HG03432 (cell line): ENCODE measurements around the gene PPP2R5C.
A peak's percentile ranks its signal among the peaks of the same experiment; 100 is the strongest.

Experiments
- ATAC-seq: cut with Tn5 transposase; IDR thresholded peaks from one replicate; pipeline ENCODE4 v1.9.1; 2021; ENCODE audit warnings: mild to moderate bottlenecking, moderate library complexity; ENCODE audit not compliant: unreplicated experiment

Gene PPP2R5C

DNA sequence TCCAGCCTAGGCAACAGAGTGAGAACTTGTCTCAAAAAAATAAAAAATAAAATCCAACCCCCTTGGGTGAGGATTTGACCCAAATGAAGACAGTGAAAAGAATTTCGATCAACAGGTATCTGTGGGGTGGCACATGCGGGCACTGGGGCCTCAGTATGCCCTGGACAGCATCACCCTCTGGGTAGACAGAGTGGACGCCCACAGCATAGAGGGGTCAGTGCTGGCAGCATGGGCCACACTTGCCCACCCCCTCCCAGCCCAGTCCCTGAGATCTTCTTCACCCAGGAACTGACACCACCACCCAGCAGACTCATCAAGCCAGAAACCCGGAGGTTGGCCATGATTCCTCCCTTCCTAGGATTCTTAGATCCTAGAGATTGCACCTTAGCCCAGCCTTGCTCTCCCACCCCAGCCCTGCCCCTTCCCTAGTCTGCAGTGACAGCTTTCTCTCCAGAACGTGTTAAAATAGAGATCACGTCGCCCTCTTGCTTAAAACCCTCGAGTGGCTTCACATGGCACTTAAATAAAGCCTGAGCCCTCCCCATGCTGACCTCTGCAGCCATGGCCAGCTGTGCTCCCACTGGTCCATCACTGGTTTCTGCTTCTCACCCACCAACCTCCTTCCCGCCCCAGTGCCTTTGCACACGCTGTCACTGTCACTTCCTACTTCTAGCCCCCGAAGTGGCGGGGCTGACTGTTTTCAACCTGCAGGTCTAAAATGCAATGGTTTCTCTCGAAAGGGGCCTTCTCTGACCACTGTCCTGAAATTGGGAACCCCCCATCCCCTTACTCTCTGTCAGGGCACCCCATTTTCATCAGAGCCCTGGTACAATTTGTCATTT lies 176.6 kb downstream of the PPP2R5C start:
- ATAC-seq, result no peak

DNA sequence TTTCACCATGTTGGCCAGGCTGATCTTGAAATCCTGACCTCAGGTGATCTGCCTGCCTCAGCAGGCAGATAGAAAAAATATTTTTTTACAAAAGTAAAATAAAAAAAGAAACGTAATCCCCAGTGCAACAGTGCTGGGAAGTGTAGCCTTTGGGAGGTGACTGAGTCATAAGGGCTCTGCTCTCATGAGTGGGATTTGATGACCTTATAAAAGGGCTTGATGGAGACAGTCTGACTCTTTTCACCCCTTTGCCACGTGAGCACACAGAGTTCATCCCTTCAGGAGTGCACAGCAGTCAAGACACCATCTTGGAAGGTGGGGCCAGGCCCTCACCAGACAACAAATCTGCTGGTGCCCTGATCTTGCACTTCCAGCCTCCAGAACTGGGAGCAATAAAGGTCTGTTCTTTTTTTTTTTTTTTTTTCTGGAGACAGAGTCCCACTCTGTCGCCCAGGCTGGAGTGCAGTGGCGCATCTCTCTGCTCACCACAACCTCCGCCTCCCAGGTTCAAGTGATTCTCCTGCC lies 178.2 kb downstream of the PPP2R5C start:
- no peak for ATAC-seq

DNA sequence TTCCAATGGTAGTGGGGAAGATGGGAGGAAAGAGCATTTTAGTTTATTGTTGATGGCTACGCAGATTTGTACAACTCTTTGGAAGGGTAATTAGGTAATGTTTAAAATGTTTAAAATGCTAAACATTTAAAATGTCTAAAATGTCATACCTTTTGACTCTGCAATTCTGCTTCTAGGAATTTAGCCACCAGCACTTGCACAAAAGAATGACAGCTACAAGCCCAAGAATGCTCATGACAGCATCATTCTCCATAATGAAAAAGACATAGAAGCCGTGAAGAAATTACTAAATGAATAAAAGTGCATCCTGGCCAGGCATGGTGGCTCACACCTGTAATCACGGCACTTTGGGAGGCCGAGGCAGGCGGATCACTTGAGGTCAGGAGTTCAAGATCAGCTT lies 182.9 kb downstream of the PPP2R5C start:
- no peak for ATAC-seq

DNA sequence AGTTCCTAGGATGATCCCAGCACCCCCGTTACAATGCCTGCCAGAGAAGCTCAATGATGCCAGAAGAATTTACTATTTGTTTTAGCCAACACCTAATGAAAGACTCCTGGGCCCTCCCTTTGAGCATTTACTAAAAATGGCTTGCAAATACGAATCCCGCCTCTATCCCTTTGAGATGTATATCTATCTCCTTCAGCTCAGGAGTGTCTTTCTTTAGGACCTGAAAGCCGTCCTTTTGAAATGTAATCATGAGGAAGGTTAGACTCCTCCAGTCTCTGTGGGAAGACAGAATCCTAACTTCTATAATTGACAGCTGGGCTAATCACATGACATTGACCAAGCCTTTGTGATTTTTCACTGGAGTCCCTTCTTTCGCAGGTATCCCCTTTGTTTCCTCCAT lies 183.7 kb downstream of the PPP2R5C start:
- ATAC-seq, result no peak

DNA sequence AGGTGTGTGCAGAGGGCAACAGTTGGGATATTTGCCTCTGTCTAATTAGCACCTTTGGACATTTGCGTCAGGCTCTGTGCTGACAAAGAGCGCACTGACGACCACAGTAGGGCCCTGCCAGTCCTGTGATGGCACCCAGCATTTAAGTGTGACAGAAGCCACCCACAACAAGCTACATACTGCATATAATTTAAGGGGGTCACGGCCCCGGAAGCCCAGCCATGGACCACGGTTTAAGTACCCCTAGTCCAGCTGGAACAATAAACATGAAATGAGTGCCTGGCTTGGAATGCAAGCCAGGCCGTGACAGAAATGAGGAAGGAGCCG lies 186.0 kb downstream of the PPP2R5C start:
- peak; percentile 11 for ATAC-seq

DNA sequence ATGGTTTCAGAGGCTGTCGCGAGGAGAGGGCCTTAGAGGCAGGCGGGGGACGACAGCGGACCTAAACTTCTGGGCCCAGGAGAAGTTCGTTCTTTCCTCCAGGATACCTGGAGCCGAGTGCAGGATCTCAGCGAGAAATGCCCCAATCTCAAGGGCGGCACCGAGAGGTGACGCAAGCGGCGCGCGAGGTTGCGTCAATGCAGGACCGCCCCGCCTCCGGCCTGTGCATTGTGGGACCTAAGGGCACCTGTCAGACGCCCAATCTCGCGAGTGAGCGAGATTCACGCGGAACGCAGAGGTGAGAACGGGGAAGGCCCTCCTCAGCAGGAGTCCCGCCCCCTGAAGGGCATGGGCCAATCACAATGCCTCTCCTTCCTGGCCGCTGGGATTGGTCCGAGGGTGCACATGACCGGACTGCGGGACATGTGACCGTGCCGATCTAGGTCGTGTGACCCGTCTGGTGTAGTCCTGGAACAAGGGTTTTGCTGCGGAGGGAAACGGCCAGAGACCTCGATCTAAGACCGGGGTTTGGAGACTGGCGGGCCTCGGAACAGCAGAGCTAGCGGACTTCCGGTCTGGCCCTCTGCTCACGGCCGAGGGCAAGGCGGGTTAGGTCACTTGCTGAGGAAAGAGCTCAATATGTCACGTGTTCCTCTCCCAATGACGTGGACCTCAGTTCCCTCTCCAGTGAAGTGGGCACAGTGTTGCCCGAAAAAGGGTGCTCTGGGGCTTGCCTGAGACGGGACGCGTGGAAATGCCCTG lies 186.6 kb downstream of the PPP2R5C start:
- peak; percentile 96 for ATAC-seq

DNA sequence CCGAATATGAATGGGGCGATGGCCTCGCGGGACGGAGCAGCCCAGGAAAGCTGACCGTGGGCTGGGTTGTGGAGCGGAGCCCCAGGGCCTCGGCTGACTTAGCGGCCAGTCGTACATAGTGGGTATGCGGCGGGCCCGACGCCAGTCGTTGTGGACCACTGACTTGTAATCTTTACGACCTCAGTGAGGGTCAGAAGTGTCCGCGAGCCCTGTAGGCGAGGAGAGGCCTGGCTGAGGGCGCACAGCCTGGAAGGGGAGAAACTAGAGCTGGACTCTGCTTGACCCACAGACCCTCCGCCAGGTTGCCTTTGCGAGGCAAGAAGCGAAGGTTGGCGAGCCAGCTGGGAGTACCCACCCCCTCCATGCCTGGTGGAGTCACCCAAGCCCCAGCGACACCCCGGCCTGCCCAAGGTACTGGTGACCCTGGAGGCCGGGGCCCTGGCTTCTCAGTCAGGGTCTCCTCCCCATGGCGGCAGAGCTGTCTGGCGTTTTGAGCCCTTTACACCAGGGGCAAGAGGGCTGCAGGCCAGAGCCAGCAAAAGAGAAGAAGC lies 187.2 kb downstream of the PPP2R5C start:
- ATAC-seq, result no peak

DNA sequence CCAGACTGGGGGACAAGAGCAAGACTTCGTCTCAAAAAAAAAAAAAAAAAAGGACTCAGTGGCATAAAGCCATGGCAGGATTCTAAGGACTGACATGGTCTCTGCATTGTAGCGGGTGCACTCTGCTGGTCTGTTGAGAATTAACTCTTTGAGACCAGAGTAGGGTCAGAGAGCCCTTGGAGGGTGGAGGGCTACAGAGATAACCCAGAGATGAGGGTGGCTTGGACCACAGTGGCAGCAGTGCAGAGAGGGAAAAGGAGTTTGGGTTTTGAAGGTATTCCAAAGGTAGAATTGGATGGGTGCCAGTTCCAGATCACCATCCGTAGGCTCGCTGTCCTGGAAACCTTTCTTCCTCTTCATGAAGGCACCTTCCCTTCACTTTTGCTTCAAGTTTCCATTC lies 188.6 kb downstream of the PPP2R5C start:
- ATAC-seq, result no peak

DNA sequence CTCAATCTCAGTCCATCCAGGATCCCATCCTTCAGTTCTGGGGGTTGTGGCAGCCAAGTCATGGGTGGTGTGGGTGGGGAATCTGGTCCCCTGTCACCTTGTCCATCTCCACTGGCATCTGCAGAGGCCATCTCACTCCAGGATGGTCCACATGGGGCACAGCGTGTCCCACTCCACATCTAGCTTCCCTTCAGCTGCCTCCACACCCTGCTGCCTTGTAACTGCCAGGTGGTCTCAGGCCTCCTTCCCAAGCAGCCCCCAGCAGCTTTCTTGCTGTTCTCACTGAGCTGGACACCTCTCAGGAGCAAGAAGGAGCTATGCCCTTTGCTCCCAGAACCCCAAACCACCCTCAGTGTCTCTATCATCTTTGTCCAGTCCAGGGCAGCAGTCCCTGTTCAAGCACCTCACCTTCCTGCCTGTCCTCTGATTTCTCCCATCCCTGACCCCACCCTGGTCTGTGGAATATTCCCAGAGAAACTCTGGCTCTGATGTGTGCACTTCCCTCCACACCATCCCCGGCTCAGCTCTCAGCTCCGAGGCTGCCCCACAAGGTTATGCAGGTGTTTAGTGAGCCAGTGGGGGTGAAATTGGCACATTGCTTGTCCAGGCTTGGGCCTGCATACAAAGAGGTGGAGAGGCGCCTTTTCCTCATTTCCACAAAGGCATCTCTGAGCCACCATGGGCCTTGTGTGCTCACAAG lies 189.2 kb downstream of the PPP2R5C start:
- ATAC-seq, result no peak

DNA sequence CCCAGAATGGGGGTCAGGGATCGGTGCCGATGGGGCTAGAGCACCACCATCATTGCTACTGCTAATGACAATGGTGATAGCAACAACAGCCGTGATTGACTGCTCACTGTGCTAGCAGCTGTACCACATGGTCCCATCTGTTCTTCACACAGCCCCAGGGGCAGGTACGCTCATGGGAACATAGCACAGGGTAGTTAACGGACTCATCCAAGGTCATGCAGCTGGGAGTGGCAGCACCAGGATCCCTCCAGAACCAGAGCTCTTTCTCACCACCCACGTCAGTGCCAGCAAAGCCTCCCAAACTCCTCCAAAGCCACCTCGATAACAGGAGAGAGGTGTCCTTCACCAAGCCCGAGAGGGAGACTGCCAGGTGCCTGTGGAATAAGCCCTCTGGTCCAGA lies 191.6 kb downstream of the PPP2R5C start:
- no peak for ATAC-seq

DNA sequence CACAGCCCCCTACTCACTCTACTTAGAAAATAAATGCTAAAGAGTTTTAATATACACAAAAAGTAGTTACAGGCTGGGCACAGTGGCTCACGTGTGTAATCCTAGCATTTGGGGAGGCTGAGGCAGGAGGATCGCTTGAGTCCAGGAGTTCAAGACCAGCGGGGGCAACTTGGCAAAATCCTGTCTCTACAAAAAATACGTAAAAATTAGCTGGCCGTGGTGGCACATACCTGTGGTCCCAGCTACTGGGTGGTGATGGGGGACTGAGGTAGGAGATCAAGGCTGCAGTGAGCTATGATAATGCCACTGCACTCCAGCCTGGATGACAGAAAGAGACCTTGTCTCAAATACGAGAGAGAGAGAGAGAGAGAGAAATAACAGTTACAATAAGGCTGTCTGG lies 193.0 kb downstream of the PPP2R5C start:
- no peak for ATAC-seq

DNA sequence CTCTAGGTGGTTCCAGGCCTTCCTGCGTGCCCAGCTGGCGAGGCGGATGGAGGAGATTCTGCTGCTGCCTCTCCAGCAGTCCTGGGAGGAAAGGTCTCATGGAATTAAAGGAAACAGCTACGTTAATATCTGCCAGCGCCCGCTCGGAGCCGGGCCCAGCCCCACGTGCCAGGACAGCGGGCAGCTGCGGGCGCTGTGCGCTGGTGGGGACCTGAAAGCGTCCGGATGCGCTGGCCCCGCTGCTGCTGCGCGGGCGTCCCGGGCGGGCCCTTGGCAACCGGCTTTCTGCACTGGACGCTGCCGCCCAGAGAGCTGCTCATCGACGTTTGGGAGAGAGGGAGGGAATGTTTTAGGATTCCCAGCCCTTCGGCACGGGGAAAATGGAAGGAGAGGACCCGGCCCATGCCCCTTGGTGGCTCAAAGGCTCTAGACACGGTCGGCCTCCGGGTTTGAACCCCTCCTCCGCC lies 194.2 kb downstream of the PPP2R5C start:
- no peak for ATAC-seq

DNA sequence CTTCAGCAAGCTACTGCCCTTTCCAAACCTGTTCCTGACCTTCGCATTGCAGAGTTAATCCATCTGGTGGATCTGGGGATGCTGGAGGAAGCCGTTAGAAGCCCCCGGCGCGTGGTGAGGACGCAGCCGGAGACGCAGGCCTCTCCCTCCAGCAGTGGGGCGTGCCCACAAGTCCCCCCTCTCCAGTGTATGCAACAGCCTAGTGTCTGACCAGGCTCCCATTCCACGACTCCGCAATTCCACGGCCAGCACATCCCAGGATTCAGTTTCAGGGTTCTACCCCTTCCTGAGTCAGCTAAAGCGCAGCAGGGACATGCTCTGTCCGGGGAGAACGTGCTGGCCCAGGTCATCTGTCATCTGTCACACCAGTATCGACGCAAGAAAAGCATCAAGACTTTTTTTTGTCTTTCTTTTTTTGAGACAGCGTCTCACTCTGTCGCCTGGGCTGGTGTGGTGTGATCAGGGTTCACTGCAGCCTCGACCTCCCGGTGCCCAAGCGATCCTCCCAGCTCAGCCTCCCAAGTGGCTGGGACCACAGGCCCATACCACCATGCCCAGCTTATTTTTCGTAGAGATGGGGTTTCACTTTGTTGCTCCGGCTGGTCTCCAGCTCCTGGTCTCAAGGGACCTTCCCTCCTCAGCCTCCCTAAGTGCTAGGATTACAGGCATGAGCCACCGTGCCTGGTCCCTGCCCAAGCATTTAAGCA lies 194.8 kb downstream of the PPP2R5C start:
- ATAC-seq, result no peak

DNA sequence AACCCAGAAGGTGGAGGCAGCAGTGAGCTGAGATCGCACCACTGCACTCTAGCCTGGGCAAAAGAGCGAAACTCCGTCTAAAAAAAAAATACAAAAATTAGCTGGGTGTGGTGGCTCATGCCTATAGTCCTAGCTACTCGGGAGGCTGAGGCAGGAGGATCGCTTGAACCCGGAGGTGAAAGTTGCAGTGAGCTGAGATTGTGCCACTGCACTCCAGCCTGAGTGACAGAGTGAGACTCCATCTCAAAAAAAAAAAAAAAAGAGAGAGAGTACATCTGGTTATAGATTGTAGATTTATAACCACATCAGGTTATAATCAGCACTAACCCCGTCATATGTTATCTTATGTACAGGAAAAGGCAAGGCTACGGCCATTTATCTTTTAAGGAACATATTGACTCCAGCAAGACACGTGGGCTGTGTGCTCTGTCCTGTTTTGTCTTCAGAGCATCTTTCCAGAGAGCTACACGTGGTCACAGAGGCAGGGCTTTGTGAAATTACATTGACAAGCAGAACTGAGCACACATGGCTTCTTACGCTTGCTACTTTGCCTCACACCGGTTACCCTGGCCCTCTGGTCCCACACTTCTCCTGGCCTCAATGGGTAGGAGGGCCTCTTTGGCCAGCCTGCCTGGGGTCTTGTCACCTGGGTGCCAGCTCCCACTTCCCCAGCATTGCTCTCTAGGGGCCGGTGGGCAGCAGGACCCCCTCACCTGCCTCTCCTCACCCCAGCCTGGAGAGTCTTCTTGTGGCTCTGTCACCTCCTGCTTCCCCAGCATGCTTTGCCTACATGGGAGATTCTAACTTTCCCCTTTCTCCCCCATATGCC lies 196.1 kb downstream of the PPP2R5C start:
- ATAC-seq, result no peak

DNA sequence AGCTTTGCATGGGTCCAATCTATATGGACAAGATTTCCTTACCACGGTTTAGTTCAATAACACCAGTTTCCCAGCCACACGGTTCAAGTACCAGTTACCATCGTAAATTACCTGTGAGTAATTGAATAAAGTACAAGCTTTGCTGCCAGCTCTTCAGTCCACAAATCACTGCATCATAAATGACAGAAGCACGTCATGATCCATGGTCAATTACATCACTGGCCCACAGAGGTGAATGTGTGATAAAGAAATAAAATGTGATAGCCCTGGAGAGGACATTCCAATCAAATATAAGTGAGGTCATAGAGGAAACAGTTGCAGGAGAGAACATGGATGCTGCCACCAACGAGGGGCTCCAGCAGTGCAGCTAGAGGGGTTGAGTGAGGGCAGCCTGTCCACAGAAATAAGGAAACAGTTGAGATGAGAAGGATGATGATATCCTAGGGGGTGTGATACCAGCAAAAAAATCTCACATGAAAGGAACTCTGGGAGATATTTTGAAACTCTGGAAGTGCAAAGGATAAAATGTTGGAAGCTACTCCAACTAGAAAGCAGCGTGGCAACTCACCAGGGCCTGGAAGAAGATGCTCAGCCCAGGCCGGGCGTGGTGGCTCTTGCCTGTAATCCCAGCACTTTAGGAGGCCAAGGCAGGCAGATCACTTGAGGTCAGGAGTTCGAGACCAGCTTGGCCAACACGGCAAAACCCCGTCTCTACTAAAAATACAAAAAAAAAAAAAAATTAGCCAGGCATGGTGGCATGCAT lies 197.1 kb downstream of the PPP2R5C start:
- no peak for ATAC-seq

DNA sequence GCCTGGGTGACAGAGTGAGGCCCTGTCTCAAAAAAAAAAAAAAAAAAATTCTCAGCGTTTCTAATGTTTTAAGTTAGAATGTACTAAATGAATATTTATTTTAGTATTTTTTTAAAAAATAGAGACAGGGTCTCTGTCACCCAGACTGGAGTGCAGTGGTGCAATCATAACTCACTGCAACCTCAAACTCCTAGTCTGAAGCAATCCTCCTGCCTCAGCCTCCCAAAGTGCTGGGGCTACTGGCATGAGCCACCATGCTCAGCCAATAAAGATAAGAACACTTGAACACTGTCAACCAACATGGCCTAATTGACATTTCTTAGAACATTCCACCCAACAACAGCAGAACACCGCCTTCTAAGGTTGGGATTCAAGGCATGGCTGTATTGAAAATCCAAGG lies 197.8 kb downstream of the PPP2R5C start:
- no peak for ATAC-seq

DNA sequence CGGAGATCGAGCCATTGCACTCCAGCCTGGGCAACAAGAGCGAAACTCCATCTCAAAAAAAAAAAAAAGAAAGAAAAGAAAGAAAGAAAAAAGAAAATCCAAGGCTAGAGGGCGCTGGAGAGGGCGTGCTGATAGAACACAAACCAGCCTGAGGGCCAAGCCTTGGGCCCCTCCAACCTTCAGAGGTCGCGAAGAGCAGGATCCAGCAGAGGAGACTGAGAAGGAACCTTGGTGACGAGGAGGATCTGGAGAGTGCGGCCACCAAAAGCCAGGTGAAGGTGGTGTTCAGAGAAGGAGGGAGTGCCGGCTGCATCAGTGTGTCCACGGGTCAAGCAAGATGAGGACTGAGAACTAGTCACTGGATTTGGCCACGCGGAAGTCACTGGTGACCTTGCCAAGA lies 198.7 kb downstream of the PPP2R5C start:
- ATAC-seq, result no peak

DNA sequence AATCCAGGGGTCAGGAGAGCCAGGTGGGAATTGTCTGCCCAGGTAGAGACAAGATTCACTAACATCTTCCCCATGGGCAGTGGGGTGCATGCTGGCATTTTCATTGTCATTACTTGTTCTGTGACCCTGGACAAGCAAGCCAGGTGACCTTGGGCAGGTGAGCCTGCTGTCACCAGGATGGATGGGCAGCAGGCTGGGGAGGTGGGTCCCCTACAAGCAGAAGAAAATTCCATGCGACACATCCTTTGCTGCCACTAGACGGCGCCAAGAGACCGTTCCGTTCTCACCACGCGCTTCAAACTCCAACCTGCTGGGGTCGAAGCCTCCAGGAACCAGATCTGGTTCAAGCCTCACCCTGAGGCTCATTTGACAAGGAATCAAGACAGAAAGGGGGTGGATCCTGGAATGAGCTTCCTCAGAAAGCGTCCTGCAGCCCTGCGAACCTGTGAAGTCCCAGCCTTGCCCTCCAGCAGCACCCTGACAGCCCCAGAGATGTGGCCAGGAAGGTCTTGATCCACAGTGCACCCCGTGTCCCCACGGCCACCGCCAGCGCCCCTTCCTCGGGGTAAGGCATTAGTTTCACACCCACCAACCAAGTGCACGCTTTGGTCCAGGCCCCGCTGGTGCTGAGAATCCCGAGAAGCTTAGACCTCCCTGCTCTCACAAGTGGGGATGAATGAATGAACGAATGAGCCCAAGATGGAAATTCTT lies 199.7 kb downstream of the PPP2R5C start:
- ATAC-seq, result no peak
